GM12878 (cell line): Measurements from ENCODE around the gene CCDC159. TPM values are rescaled to one million over a fixed set of nuclear protein-coding genes. Genes with fewer than 3 reads are reported as not detected.

ENCODE experiments used
- ATAC-seq: fragments of 200-7000 bp; cut with Tn5 transposase; 3 replicates; pipeline ENCODE4 v1.9.1; 2020; ENCODE audit warnings: mild to moderate bottlenecking, moderate library complexity
- BruUV-seq: library from RNA; stranded (reverse); fragments of 400-500 nt; replicated peaks from 2 replicates; lab custom pipeline; 2021; lab: Mats Ljungman, UMichigan
- CTCF ChIA-PET: fragments of 300-600 bp; sonication (Branson Sonifier 250); formaldehyde crosslinking; extraction: SDS; loops from one replicate; lab custom pipeline; 2021; ENCODE audit warnings: inconsistent platforms; lab: Yijun Ruan, JAX
- POLR2A ChIA-PET: fragments of 350-600 bp; formaldehyde crosslinking; extraction: SDS; loops from one replicate; lab custom pipeline; 2021; ENCODE audit warnings: inconsistent platforms; lab: Charles Lee
- RAD21 ChIA-PET: fragments of 300-600 bp; sonication (Branson Sonifier 250); formaldehyde crosslinking; loops from one replicate; lab custom pipeline; 2023; ENCODE audit warnings: antibody characterized with exemption; ENCODE audit not compliant: unreplicated experiment; lab: Charles Lee
- SMC1A ChIA-PET: fragments of 300-600 bp; sonication (Branson Sonifier 250); formaldehyde crosslinking; loops from one replicate; lab custom pipeline; 2023; ENCODE audit not compliant: unreplicated experiment, uncharacterized antibody; lab: Charles Lee
- DNase-seq: peaks from one replicate; pipeline ENCODE4 v3.0.0-alpha.2; 2011; ENCODE audit warnings: low read depth, low spot score
- FAIRE-seq: peaks from 3 replicates; lab custom pipeline; 2011; peaks lifted over from hg19 to GRCh38; lab: Jason Lieb, UNC
- H2AFZ ChIP-seq: 2 replicates; pipeline ENCODE4 v1.6.0; 2011; ENCODE audit warnings: low read depth, low read length, control low read depth; ENCODE audit not compliant: control insufficient read depth
- H3K27ac ChIP-seq: 2 replicates; pipeline ENCODE4 v1.5.1; 2011; ENCODE audit warnings: control low read depth; ENCODE audit not compliant: control insufficient read depth, insufficient read depth
- H3K27me3 ChIP-seq, 2 experiments: replicated peaks in 1 of 2; 2 replicates each; pipeline versions ENCODE4 v1.6.0 to v1.6.1; 2011; ENCODE audit warnings: low read length in 1 of 2; ENCODE audit not compliant: control insufficient read depth in 2 of 2, insufficient read depth in 2 of 2
- H3K36me3 ChIP-seq, 2 experiments: 2 replicates each; pipeline ENCODE4 v1.5.1; 2011; ENCODE audit warnings: low read length in 1 of 2; ENCODE audit not compliant: control insufficient read depth in 2 of 2, insufficient read depth in 2 of 2
- H3K4me1 ChIP-seq: 2 replicates; pipeline ENCODE4 v1.6.1; 2011; ENCODE audit warnings: mild to moderate bottlenecking, low read length, moderate library complexity, mixed read lengths; ENCODE audit not compliant: control insufficient read depth, insufficient read depth
- H3K4me2 ChIP-seq: 2 replicates; pipeline ENCODE4 v1.6.0; 2011; ENCODE audit warnings: control low read depth; ENCODE audit not compliant: control insufficient read depth, insufficient read depth
- H3K4me3 ChIP-seq: fragments of 200-600 bp; sonication (generic); 2 replicates; pipeline ENCODE4 v1.5.1; 2016
- H3K79me2 ChIP-seq: 2 replicates; pipeline ENCODE4 v1.6.0; 2011; ENCODE audit warnings: low read length; ENCODE audit not compliant: control insufficient read depth, insufficient read depth
- H3K9ac ChIP-seq: 2 replicates; pipeline ENCODE4 v1.8.0; 2011; ENCODE audit warnings: low read length, control low read depth, mixed read lengths; ENCODE audit not compliant: control insufficient read depth, insufficient read depth
- H3K9me3 ChIP-seq: replicated peaks from 3 replicates; pipeline ENCODE4 v1.5.1; 2011; ENCODE audit warnings: mild to moderate bottlenecking, low read length; ENCODE audit not compliant: control insufficient read depth, insufficient read depth
- H4K20me1 ChIP-seq: 2 replicates; pipeline ENCODE4 v1.6.0; 2011; ENCODE audit not compliant: control insufficient read depth, insufficient read depth
- ASH2L ChIP-seq: fragments of 300-600, 200-600 bp; sonication (generic); IDR thresholded peaks from 2 replicates; pipeline ENCODE4 v1.6.1; 2017; ENCODE audit warnings: low read depth, mild to moderate bottlenecking, borderline replicate concordance
- CBFB ChIP-seq: IDR thresholded peaks from 2 replicates; pipeline ENCODE4 v1.6.1; 2016; ENCODE audit warnings: antibody characterized with exemption, low read depth
- CHD4 ChIP-seq: fragments of 200-600 bp; sonication (generic); IDR thresholded peaks from 2 replicates; pipeline ENCODE4 v1.6.1; 2016; ENCODE audit warnings: mild to moderate bottlenecking
- DPF2 ChIP-seq: fragments of 450-650 bp; IDR thresholded peaks from 2 replicates; pipeline ENCODE4 v1.6.1; 2017; ENCODE audit warnings: mild to moderate bottlenecking
- EGR1 ChIP-seq, 2 experiments: IDR thresholded peaks; 1 replicate in 1 of 2; 2 replicates in 1 of 2; pipeline ENCODE4 v1.6.1; 2011 to 2012; ENCODE audit warnings: low read depth in 2 of 2, low read length in 2 of 2, borderline replicate concordance in 1 of 2, mild to moderate bottlenecking in 1 of 2, moderate library complexity in 1 of 2
- GATAD2B ChIP-seq: fragments of 450-650 bp; conservative IDR thresholded peaks from 2 replicates; pipeline ENCODE4 v1.6.1; 2017; ENCODE audit warnings: low read depth, mild to moderate bottlenecking, moderate library complexity
- HDAC2 ChIP-seq: fragments of 200-600 bp; sonication (generic); IDR thresholded peaks from 2 replicates; pipeline ENCODE4 v1.6.1; 2017
- IRF4 ChIP-seq: IDR thresholded peaks from 2 replicates; pipeline ENCODE4 v1.6.1; 2011; ENCODE audit warnings: low read depth, low read length
- JUNB ChIP-seq: IDR thresholded peaks from 2 replicates; pipeline ENCODE4 v1.6.1; 2016; ENCODE audit warnings: antibody characterized with exemption, mild to moderate bottlenecking
- MTA3 ChIP-seq: IDR thresholded peaks from 2 replicates; pipeline ENCODE4 v1.6.1; 2012; ENCODE audit warnings: low read length, inconsistent platforms, borderline replicate concordance
- POLR2AphosphoS5 ChIP-seq: IDR thresholded peaks from 2 replicates; pipeline ENCODE4 v1.6.1; 2011; ENCODE audit warnings: mild to moderate bottlenecking, low read length, inconsistent platforms
- PRDM15 ChIP-seq: fragments of 450-650 bp; formaldehyde crosslinking; IDR thresholded peaks from 2 replicates; pipeline ENCODE4 v1.4.0; 2020; ENCODE audit warnings: mild to moderate bottlenecking, moderate library complexity
- RAD21 ChIP-seq: IDR thresholded peaks from 2 replicates; pipeline ENCODE4 v1.6.1; 2011; ENCODE audit warnings: mild to moderate bottlenecking, low read depth, low read length, moderate library complexity; ENCODE audit not compliant: insufficient read depth
- SPI1 ChIP-seq: IDR thresholded peaks from 2 replicates; pipeline ENCODE4 v1.6.1; 2011; ENCODE audit warnings: low read depth, mild to moderate bottlenecking, low read length, moderate library complexity, borderline replicate concordance; ENCODE audit not compliant: insufficient read depth
- SREBF2 ChIP-seq: IDR thresholded peaks from 2 replicates; pipeline ENCODE4 v1.6.1; 2012; ENCODE audit warnings: mild to moderate bottlenecking, low read length
- STAT1 ChIP-seq: fragments of 450-650 bp; conservative IDR thresholded peaks from 2 replicates; pipeline ENCODE4 v1.6.1; 2014; ENCODE audit warnings: antibody characterized with exemption, mild to moderate bottlenecking
- TCF12 ChIP-seq: IDR thresholded peaks from 2 replicates; pipeline ENCODE4 v1.6.1; 2011; ENCODE audit warnings: low read depth, mild to moderate bottlenecking, low read length
- YBX1 ChIP-seq: fragments of 450-650 bp; IDR thresholded peaks from 2 replicates; pipeline ENCODE4 v1.6.1; 2016; ENCODE audit warnings: antibody characterized with exemption
- ZNF384 ChIP-seq: IDR thresholded peaks from 2 replicates; pipeline ENCODE4 v1.6.1; 2012; ENCODE audit warnings: low read depth, mild to moderate bottlenecking, low read length, improper control_type of control experiment, borderline replicate concordance
- WGBS: methylation state at CpG from one replicate; pipeline ENCODE4 v1.1.6; 2016; ENCODE audit warnings: low lambda C conversion rate; ENCODE audit not compliant: insufficient replicate concordance, insufficient coverage; ENCODE audit errors: missing lambda C conversion rate; 5-methylcytosine and 5-hydroxymethylcytosine counted together
- in situ Hi-C: fragments of 300-500 bp; cut with MboI; formaldehyde crosslinking; loops from 9 replicates; pipeline ENCODE4 v1.14.3; 2018; ENCODE audit warnings: mixed read lengths
- intact Hi-C: fragments of 100-400 bp; cut with micrococcal nuclease; formaldehyde crosslinking; loops from one replicate; pipeline ENCODE4 v1.14.2; 2022; ENCODE audit not compliant: unreplicated experiment
- polyA plus RNA-seq, 11 experiments: library from polyadenylated mRNA; depleted of rRNA in 4 of 11; unstranded in 6 of 11; stranded (reverse) in 5 of 11; fragments of >200 nt; fragmentation: Nextera tagmentation in 4 of 11; fragmentation: Illumina TruSeq in 1 of 11; extraction: Ambion mirVana in 4 of 11; extraction: Trizol in 1 of 11; gene quantifications; 1 replicate in 1 of 11; 2 replicates in 10 of 11; pipeline versions ENCODE4 v1.2.1 to v1.2.3, GENCODE V29; 2011 to 2016; ENCODE audit warnings: inconsistent platforms in 2 of 11, missing spikeins in 2 of 11, low read depth in 1 of 11
- total RNA-seq, 4 experiments: library from RNA; depleted of rRNA in 3 of 4; stranded (reverse); fragments of >200 nt in 3 of 4; fragmentation: Illumina TruSeq in 1 of 4; extraction: Trizol in 1 of 4; gene quantifications; 2 replicates each; pipeline versions ENCODE4 v1.2.1 to v1.2.3, GENCODE V29; 2013 to 2021
- TF ChIP-seq, protein P1 (sequence below): fragments of 450-650 bp; IDR thresholded peaks from 2 replicates; pipeline ENCODE4 v1.6.1; 2016; ENCODE audit warnings: mild to moderate bottlenecking

The CCDC159 gene
- total and polyA plus RNA-seq, 10 of the 15 experiments (the other 5 are each of a cell fraction or from before 2014, with no cell fraction given) = 0.61 to 14.7 (median 10.1) TPM

DNA sequence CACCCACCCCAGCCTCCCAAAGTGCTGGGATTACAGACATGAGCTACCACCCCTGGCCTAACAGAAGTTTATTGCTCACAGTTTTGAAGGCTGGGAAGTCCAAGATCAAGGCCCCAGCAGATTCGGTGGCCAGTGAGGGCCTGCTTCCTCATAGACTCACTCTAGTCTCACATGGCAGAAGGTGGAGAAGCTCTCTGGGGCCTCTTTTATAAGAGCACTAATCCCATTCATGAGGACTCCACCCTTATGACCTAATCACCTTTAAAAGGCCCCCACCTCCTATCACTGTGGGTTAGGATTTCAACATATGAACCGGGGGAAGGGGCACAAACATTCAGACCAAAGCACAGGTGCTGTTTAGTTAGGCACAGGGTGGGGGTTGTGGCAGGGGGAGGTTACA lies 21.2 kb downstream of the CCDC159 start:
- Histone ChIP-seq H3K9me3 (no peaks in the 10 kb centered on the region), H4K20me1 (no peaks in the 10 kb centered on the region), H3K4me1 (no peaks in the 10 kb centered on the region), H2AFZ (no peak overlapping the region), H3K27me3 (no peaks in the 10 kb centered on the region), H3K27ac (no peak overlapping the region), H3K36me3 (no peaks in the 10 kb centered on the region), H3K4me2 (no peak overlapping the region), H3K9ac (no peak overlapping the region), H3K79me2 (no peaks in the 10 kb centered on the region), H3K4me3 (no peak overlapping the region)
- TF ChIP-seq ZNF384 (no peak), TCF12 (no peak), RAD21 (no peak), MTA3 (no peak), GATAD2B (no peak), YBX1 (no peak), SPI1 (no peak), DPF2 (no peak), EGR1 (IDR thresholded peaks at IDR 0.05; ENCODE audit: borderline replicate concordance in 1 of 2, low read depth in 2 of 2, low read length in 2 of 2) (no peak), STAT1 (no peak), CHD4 (no peak), ASH2L (no peak), PRDM15 (CRISPR knock-in tag) (no peak), JUNB (no peak), CBFB (no peak), HDAC2 (no peak), IRF4 (no peak), POLR2AphosphoS5 (no peak), SREBF2 (no peak)
- TF ChIP-seq, protein P1, sequence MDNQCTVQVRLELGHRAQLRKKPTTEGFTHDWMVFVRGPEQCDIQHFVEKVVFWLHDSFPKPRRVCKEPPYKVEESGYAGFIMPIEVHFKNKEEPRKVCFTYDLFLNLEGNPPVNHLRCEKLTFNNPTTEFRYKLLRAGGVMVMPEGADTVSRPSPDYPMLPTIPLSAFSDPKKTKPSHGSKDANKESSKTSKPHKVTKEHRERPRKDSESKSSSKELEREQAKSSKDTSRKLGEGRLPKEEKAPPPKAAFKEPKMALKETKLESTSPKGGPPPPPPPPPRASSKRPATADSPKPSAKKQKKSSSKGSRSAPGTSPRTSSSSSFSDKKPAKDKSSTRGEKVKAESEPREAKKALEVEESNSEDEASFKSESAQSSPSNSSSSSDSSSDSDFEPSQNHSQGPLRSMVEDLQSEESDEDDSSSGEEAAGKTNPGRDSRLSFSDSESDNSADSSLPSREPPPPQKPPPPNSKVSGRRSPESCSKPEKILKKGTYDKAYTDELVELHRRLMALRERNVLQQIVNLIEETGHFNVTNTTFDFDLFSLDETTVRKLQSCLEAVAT = no peak
- ChIA-PET RAD21 (no interaction called here), POLR2A (no interaction called here), CTCF (interaction anchor here (0.6 to 4.1 kb wide), 4 partner anchors 10 to 433 kb away, joined by 3 to 29 read pairs (median 4); partner anchors contain the start of gene EPOR), SMC1A (interaction anchor here (0.6 kb wide), 1 partner anchor 148 kb away, joined by 3 read pairs; no protein-coding TSS in a partner anchor)
- ATAC-seq = no peak
- in situ Hi-C loops = no loop called here
- BruUV-seq = no TSS peak
- intact Hi-C loops = no loop called here
- DNase-seq = no peak
- no peak for FAIRE-seq
- WGBS = 53% methylated on average over 2 of the region's 2 CpGs
